Progenitor cell of endocrine pancreas (in vitro differentiated cells): Measurements from ENCODE around the gene WWC2. TPM values are rescaled to one million over a fixed set of nuclear protein-coding genes. Genes with fewer than 3 reads are reported as not detected.

Source experiments
- DNase-seq: peaks from one replicate; pipeline ENCODE4 v3.0.0; 2021; ENCODE audit warnings: low spot score; ENCODE audit not compliant: unreplicated experiment
- H3K27ac Mint-ChIP-seq: 2 replicates; pipeline ENCODE4 v1.8.0; 2021; ENCODE audit warnings: mild to moderate bottlenecking, moderate library complexity, mixed read lengths
- H3K27me3 Mint-ChIP-seq: 2 replicates; pipeline ENCODE4 v1.8.0; 2021; ENCODE audit warnings: mixed read lengths
- H3K36me3 Mint-ChIP-seq: 2 replicates; pipeline ENCODE4 v1.8.0; 2022; ENCODE audit warnings: mixed read lengths; ENCODE audit not compliant: insufficient read depth
- H3K4me1 Mint-ChIP-seq: 2 replicates; pipeline ENCODE4 v1.8.0; 2021; ENCODE audit warnings: low read depth, mixed read lengths
- H3K4me3 Mint-ChIP-seq: 2 replicates; pipeline ENCODE4 v1.8.0; 2021; ENCODE audit warnings: low read depth, mild to moderate bottlenecking, moderate library complexity, mixed read lengths
- H3K9me3 Mint-ChIP-seq: 2 replicates; pipeline ENCODE4 v1.8.0; 2021; ENCODE audit warnings: low read depth, mixed read lengths
- total RNA-seq: library from RNA; stranded (reverse); gene quantifications from 2 replicates; pipeline ENCODE4 v1.2.1, GENCODE V29; 2021
- TF ChIP-seq, protein P1 (sequence below): fragments of 200-600 bp; sonication (generic); IDR thresholded peaks from one replicate; pipeline ENCODE4 v1.5.0; 2021; ENCODE audit warnings: antibody characterized with exemption, mild to moderate bottlenecking; ENCODE audit not compliant: unreplicated experiment

The WWC2 gene
- total RNA-seq, 1 donor from 2014 or later, result 57.0 TPM

DNA sequence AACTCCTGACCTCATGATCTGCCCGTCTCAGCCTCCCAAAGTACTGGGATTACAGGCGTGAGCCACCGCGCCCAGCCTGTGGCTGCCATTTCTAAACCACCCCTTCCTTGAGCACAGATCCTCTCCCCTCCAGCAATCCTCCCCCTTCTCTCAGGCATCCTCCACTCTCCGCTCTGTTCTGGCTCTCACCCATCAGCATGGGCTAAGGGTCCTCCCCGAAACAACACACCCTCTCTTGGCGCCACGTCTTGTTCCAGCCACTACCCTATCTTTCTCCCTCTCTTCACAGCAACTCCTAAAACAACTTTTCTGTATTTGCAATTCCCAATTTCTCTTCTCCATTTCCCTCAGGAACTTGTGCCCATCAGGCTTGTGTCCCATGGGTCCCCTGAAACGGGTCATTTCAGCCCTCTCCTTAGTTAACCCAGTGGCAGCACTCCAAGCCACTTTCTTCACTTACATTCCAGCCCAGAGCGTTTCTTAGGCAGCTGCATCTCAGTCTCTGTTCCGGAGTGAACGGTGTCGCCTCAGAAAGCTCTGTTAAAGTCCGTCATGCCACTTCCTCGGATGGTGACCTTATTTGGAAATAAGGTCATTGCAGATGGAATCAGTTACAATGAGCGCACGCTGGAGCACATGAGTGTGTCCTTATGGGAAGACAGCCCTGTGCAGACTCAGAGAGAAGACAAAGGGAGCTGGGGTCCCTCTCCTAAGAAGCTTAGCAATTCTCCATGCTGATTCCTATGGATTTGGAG lies 251.4 kb downstream of the WWC2 start:
- H3K36me3 Mint-ChIP-seq, result no peaks in the 10 kb centered on the region
- TF ChIP-seq, protein P1, sequence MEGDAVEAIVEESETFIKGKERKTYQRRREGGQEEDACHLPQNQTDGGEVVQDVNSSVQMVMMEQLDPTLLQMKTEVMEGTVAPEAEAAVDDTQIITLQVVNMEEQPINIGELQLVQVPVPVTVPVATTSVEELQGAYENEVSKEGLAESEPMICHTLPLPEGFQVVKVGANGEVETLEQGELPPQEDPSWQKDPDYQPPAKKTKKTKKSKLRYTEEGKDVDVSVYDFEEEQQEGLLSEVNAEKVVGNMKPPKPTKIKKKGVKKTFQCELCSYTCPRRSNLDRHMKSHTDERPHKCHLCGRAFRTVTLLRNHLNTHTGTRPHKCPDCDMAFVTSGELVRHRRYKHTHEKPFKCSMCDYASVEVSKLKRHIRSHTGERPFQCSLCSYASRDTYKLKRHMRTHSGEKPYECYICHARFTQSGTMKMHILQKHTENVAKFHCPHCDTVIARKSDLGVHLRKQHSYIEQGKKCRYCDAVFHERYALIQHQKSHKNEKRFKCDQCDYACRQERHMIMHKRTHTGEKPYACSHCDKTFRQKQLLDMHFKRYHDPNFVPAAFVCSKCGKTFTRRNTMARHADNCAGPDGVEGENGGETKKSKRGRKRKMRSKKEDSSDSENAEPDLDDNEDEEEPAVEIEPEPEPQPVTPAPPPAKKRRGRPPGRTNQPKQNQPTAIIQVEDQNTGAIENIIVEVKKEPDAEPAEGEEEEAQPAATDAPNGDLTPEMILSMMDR, result no peak
- DNase-seq, result no peak
- H3K27me3 Mint-ChIP-seq, result peaks cover 12% of the 10 kb centered on the region
- no peak overlapping the region for H3K27ac Mint-ChIP-seq
- H3K4me3 Mint-ChIP-seq, result no peak overlapping the region
- H3K4me1 Mint-ChIP-seq, result peaks cover 12% of the 10 kb centered on the region
- peaks cover 4% of the 10 kb centered on the region for H3K9me3 Mint-ChIP-seq

DNA sequence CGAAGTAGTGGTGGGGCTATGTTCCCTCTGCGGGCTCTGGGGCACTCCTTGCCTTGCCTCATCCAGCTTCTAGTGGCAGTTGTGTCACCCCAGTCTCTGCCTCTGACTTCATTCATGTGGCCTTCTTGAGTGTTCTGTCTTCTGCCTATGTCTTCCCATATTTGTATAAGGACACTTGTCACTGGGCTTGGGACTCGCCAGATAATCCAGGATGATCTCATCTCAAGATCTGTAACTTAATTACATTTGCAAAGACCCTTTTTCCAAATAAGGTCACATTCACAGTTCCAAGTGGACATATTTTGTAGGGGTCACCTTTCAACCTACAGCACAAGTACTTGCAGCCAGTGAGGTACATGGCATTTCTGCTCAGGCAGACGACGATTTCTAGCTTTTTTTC lies 253.5 kb downstream of the WWC2 start:
- TF ChIP-seq, protein P1, result no peak
- peaks cover 8% of the 10 kb centered on the region for H3K9me3 Mint-ChIP-seq
- H3K4me1 Mint-ChIP-seq, result peaks cover 17% of the 10 kb centered on the region
- H3K27ac Mint-ChIP-seq, result no peak overlapping the region
- H3K4me3 Mint-ChIP-seq, result no peak overlapping the region
- peaks cover 1% of the 10 kb centered on the region for H3K36me3 Mint-ChIP-seq
- peaks cover 9% of the 10 kb centered on the region for H3K27me3 Mint-ChIP-seq
- DNase-seq, result no peak

DNA sequence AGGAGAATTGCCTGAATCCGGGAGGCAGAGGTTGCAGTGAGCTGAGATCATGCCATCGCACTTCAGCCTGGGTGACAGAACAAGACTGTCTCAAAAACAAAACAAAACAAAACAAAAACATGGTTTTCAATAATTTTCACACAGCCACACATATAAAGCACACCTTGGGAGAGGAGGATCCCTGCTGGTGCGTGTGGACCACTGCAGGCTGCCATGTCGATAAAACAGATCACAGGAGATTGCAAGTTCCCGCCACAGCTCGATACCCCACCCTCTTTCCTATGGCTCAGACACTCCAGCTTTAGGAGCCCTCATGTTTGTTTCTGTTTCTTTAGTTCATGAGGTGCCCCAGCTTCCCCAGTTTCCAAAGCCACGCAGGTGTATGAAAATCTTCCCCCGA lies 254.5 kb downstream of the WWC2 start:
- no peak for DNase-seq
- Mint-ChIP-seq H3K27ac (no peak overlapping the region), H3K4me1 (peaks cover 17% of the 10 kb centered on the region), H3K36me3 (peaks cover 1% of the 10 kb centered on the region), H3K27me3 (peaks cover 10% of the 10 kb centered on the region), H3K9me3 (peaks cover 8% of the 10 kb centered on the region), H3K4me3 (no peak overlapping the region)
- TF ChIP-seq, protein P1, result no peak

DNA sequence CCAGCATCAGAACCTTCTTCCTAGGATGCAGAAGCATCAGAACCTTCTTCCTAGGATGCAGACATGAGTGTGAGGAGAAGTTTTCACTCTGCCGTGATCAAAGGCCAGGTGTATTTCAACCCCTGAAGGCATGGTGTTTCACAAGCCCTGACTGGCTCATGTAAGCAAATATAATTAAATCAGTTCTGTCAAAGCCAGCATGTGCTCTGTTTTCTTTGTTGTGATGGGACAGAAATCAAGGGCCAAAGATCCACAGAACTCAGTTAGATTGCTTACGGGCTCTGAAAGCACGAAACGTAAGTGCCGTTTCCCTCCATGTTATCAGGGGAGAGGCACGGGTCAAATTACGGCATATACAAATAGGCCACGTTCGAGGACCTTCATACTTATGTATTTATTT lies 255.2 kb downstream of the WWC2 start:
- TF ChIP-seq, protein P1, result no peak
- H3K27ac Mint-ChIP-seq, result no peak overlapping the region
- H3K9me3 Mint-ChIP-seq, result peaks cover 8% of the 10 kb centered on the region
- H3K4me1 Mint-ChIP-seq, result peaks cover 17% of the 10 kb centered on the region
- H3K27me3 Mint-ChIP-seq, result peaks cover 10% of the 10 kb centered on the region
- DNase-seq, result no peak
- H3K4me3 Mint-ChIP-seq, result no peak overlapping the region
- H3K36me3 Mint-ChIP-seq, result peaks cover 1% of the 10 kb centered on the region

DNA sequence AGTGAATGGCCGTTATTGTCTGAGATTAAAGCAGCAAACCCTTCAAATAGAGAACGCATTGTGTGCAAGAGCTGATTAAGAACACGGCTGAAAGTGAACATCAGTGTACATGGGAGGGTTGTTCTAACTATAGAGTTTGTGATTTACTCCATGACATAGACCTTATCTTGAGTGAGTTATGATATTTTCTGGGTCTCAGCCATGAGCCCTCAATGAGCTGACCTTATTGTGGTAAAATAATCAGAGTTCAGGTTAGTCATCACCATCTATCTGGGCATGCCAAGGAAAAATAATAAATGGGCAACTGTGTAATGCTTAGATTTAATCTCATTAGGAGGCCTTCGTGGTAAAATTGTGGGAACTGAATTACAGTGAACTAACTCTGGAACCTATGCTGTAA lies 256.3 kb downstream of the WWC2 start:
- Mint-ChIP-seq H3K36me3 (peaks cover 1% of the 10 kb centered on the region), H3K27me3 (peaks cover 8% of the 10 kb centered on the region), H3K9me3 (peaks cover 6% of the 10 kb centered on the region), H3K27ac (peak overlapping the region; percentile 26), H3K4me3 (no peak overlapping the region), H3K4me1 (peaks cover 17% of the 10 kb centered on the region)
- TF ChIP-seq, protein P1, result no peak
- no peak for DNase-seq
